ENCODE results near the gene RAC3. TPM values are rescaled to one million over a fixed set of nuclear protein-coding genes. Genes with fewer than 3 reads are reported as not detected.

RAC3 gene
- total RNA-seq, 1 experiment from 2014 or later: 24.8 TPM

DNA sequence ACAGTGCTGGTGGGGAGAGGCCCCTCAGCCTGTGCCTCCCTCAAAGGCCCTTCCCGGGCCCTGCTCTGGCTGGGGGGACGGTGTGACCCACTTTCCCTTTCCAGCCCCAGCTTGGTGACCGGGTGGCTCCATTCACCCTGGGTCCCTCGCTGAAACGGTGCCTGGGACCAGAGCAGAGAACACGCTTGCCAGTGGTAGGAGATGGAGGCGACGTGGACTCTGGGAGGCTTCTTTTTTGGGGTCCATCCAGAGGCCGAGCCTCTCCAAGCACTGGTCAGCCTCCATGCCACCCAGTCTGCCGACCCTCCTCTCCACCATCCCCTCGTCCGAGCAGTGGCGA is 16.5 kb upstream of the RAC3 start:
- no peak for DNase-seq (ENCODE audit: low spot score)

DNA sequence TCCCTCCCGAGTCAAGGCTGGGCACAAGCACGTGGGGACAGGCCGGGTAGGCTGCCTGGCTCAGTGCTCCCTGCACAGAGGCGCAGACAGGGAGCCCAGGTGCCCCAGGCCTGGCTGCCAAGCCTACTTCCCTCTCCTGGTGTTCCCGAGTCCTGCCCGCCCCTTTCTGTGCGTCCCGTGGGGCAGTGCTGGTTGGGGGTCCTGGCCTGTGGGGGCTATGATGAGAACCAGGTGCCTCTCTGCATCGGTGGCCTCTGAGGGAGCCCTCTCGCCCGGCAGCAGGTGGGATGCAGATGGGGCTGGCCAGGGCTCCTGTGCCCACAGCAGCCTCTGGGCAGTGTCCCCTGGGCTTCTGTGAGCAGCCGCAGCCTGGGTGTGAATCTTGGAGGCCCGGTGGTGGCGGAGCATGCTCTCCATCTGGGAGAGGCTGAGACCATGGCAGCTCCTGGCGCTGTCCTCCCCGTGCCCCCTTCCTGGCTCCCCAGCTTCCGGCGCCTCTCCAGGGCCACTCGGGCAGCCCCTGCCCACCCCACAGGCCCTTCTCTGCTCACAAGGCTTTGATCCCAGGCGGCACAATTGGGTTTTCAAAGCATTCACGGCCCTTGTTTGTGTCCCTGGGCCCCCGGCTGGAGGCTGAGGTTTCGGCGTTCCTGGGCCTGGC is 16.0 kb upstream of the RAC3 start:
- H3K9me3 ChIP-seq (ENCODE audit: low read depth, low read length, poor library complexity, severe bottlenecking): no peaks in the 10 kb centered on the region
- CTCF ChIA-PET: interaction anchor here (0.8 kb wide), 1 partner anchor 56 kb away, joined by 3 read pairs; no protein-coding TSS in a partner anchor
- intact Hi-C loops (cut with micrococcal nuclease; ENCODE audit: unreplicated experiment): no loop called here
- H3K27ac ChIP-seq (ENCODE audit: low read depth, low read length, poor library complexity, severe bottlenecking): peak overlapping the region; percentile 59
- no peaks in the 10 kb centered on the region for H3K27me3 ChIP-seq (replicated peaks; ENCODE audit: insufficient read depth, low read depth, low read length, poor library complexity)
- DNase-seq (ENCODE audit: low spot score): no peak
- no TSS peak for BruUV-seq (replicated peaks)
- POLR2A ChIA-PET (ENCODE audit: low non-redundant PET): no interaction called here
- no peak overlapping the region for H3K4me3 ChIP-seq (ENCODE audit: low read depth, low read length, poor library complexity, severe bottlenecking)
- H3K36me3 ChIP-seq (ENCODE audit: insufficient read depth, low read length, poor library complexity, severe bottlenecking): peaks cover 8% of the 10 kb centered on the region
- TF ChIP-seq EZH2 (IDR thresholded peaks at IDR 0.05; ENCODE audit: borderline replicate concordance, low read depth, low read length, poor library complexity, severe bottlenecking): no peak
- TF ChIP-seq, protein P1, sequence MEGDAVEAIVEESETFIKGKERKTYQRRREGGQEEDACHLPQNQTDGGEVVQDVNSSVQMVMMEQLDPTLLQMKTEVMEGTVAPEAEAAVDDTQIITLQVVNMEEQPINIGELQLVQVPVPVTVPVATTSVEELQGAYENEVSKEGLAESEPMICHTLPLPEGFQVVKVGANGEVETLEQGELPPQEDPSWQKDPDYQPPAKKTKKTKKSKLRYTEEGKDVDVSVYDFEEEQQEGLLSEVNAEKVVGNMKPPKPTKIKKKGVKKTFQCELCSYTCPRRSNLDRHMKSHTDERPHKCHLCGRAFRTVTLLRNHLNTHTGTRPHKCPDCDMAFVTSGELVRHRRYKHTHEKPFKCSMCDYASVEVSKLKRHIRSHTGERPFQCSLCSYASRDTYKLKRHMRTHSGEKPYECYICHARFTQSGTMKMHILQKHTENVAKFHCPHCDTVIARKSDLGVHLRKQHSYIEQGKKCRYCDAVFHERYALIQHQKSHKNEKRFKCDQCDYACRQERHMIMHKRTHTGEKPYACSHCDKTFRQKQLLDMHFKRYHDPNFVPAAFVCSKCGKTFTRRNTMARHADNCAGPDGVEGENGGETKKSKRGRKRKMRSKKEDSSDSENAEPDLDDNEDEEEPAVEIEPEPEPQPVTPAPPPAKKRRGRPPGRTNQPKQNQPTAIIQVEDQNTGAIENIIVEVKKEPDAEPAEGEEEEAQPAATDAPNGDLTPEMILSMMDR (conservative IDR thresholded peaks at IDR 0.05; ENCODE audit: low read depth, low read length): no peak
- peaks cover 13% of the 10 kb centered on the region for H3K4me1 ChIP-seq (ENCODE audit: insufficient read depth, low read length, poor library complexity, severe bottlenecking)

More for the DNA sequence above, 16.5 kb upstream of the RAC3 start:
- intact Hi-C loops (cut with micrococcal nuclease; ENCODE audit: unreplicated experiment): no loop called here
- no TSS peak for BruUV-seq (replicated peaks)
- no peaks in the 10 kb centered on the region for H3K9me3 ChIP-seq (ENCODE audit: low read depth, low read length, poor library complexity, severe bottlenecking)
- POLR2A ChIA-PET (ENCODE audit: low non-redundant PET): no interaction called here
- CTCF ChIA-PET: no interaction called here
- no peaks in the 10 kb centered on the region for H3K27me3 ChIP-seq (replicated peaks; ENCODE audit: insufficient read depth, low read depth, low read length, poor library complexity)
- H3K4me1 ChIP-seq (ENCODE audit: insufficient read depth, low read length, poor library complexity, severe bottlenecking): peaks cover 13% of the 10 kb centered on the region
- peaks cover 8% of the 10 kb centered on the region for H3K36me3 ChIP-seq (ENCODE audit: insufficient read depth, low read length, poor library complexity, severe bottlenecking)
- H3K4me3 ChIP-seq (ENCODE audit: low read depth, low read length, poor library complexity, severe bottlenecking): no peak overlapping the region
- no peak for TF ChIP-seq EZH2 (IDR thresholded peaks at IDR 0.05; ENCODE audit: borderline replicate concordance, low read depth, low read length, poor library complexity, severe bottlenecking)
- TF ChIP-seq, protein P1 (conservative IDR thresholded peaks at IDR 0.05; ENCODE audit: low read depth, low read length): no peak
- H3K27ac ChIP-seq (ENCODE audit: low read depth, low read length, poor library complexity, severe bottlenecking): peak overlapping the region; percentile 59

DNA sequence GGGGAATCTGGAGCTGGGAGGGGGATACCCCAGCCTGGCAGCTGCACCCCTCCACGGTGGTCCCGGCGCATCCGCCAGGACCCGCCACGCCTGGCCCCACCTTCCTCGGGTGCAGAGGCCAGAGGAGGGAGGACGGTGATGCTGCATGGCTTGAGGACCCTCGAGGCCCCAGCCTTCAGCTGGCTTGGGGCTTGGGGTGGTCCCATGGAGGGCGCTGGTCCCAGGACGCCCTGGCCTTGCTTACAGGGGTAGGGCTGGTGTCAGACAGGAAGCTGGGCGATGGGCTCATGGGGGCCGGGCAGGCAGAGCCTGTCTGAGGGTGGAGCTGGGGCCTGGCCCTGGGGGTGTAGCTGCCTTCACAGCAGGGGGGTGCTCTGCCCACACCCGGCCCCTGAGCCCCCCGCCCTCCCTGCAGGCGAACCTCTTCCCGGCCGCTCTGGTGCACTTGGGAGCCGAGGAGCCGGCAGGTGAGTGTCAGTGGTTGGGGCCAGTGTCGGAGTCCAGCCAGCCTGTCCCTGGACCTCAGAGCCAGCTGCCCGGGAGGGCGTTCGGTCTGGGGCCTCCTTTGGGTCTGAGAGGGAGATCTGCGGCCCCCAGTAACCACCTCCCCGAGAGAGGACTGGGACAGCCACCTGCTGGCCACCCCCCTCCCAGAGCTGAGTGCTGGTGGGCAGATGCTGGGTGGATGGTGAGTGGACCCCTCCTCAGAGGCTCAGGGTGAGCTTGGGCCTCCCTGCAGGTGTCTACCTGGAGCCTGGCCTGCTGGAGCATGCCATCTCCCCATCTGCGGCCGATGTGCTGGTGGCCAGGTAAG is 15.2 kb upstream of the RAC3 start:
- Histone ChIP-seq H3K9me3 (ENCODE audit: low read depth, low read length, poor library complexity, severe bottlenecking) (no peaks in the 10 kb centered on the region), H3K27ac (ENCODE audit: low read depth, low read length, poor library complexity, severe bottlenecking) (no peak overlapping the region), H3K36me3 (ENCODE audit: insufficient read depth, low read length, poor library complexity, severe bottlenecking) (peaks cover 8% of the 10 kb centered on the region), H3K4me3 (ENCODE audit: low read depth, low read length, poor library complexity, severe bottlenecking) (no peak overlapping the region), H3K27me3 (replicated peaks; ENCODE audit: insufficient read depth, low read depth, low read length, poor library complexity) (no peaks in the 10 kb centered on the region), H3K4me1 (ENCODE audit: insufficient read depth, low read length, poor library complexity, severe bottlenecking) (peaks cover 14% of the 10 kb centered on the region)
- intact Hi-C loops (cut with micrococcal nuclease; ENCODE audit: unreplicated experiment): no loop called here
- TF ChIP-seq, protein P1 (conservative IDR thresholded peaks at IDR 0.05; ENCODE audit: low read depth, low read length): no peak
- no peak for TF ChIP-seq EZH2 (IDR thresholded peaks at IDR 0.05; ENCODE audit: borderline replicate concordance, low read depth, low read length, poor library complexity, severe bottlenecking)
- POLR2A ChIA-PET (ENCODE audit: low non-redundant PET): interaction anchor here (0.6 kb wide), 1 partner anchor 29 kb away, joined by 4 read pairs; no protein-coding TSS in a partner anchor
- CTCF ChIA-PET: interaction anchor here (0.8 kb wide), 1 partner anchor 57 kb away, joined by 3 read pairs; no protein-coding TSS in a partner anchor
- no peak for DNase-seq (ENCODE audit: low spot score)
- no TSS peak for BruUV-seq (replicated peaks)
